Measurements from ENCODE around the gene EZR.
"Not testable (repeated sequence)": the region's sequence is repeated elsewhere in the genome, so short reads cannot be mapped to it uniquely, and the experiment has no call there.

EZR gene

GRCh38 chr6:158797331-158798310 is 21.5 kb downstream of the EZR start:
- no peak for DNase-seq (ENCODE audit: low read depth)

- no peak for DNase-seq (ENCODE audit: low read depth)
These were observed 22.8 kb downstream of the EZR start for GRCh38 chr6:158796353-158796752.

GRCh38 chr6:158795516-158795915 is 23.7 kb downstream of the EZR start:
- no peak for DNase-seq (ENCODE audit: low read depth)

- DNase-seq (ENCODE audit: low read depth): no peak
These were observed 25.7 kb downstream of the EZR start for GRCh38 chr6:158793432-158793831.

- not testable (repeated sequence) for DNase-seq (ENCODE audit: low read depth)
These were observed 26.7 kb downstream of the EZR start for GRCh38 chr6:158792505-158792904.

- no peak for DNase-seq (ENCODE audit: low read depth)
These were observed 27.8 kb downstream of the EZR start for GRCh38 chr6:158791274-158791855.

GRCh38 chr6:158789115-158789917 is 29.9 kb downstream of the EZR start:
- DNase-seq (ENCODE audit: low read depth): no peak

- no peak for DNase-seq (ENCODE audit: low read depth)
These were observed 31.8 kb downstream of the EZR start for GRCh38 chr6:158787395-158787794.

GRCh38 chr6:158786645-158787304 is 32.4 kb downstream of the EZR start:
- DNase-seq (ENCODE audit: low read depth): no peak

- DNase-seq (ENCODE audit: low read depth): no peak
These were observed 34.1 kb downstream of the EZR start for GRCh38 chr6:158785036-158785435.

- no peak for DNase-seq (ENCODE audit: low read depth)
These were observed 34.7 kb downstream of the EZR start for GRCh38 chr6:158784505-158784904.

- no peak for DNase-seq (ENCODE audit: low read depth)
These were observed 35.3 kb downstream of the EZR start for GRCh38 chr6:158783851-158784250.

- DNase-seq (ENCODE audit: low read depth): no peak
These were observed 36.1 kb downstream of the EZR start for GRCh38 chr6:158783167-158783450.

- DNase-seq (ENCODE audit: low read depth): no peak
These were observed 36.6 kb downstream of the EZR start for GRCh38 chr6:158782432-158783166.

- DNase-seq (ENCODE audit: low read depth): no peak
These were observed 37.3 kb downstream of the EZR start for GRCh38 chr6:158781692-158782373.

GRCh38 chr6:158780988-158781691 is 38.0 kb downstream of the EZR start:
- DNase-seq (ENCODE audit: low read depth): no peak

- no peak for DNase-seq (ENCODE audit: low read depth)
These were observed 38.8 kb downstream of the EZR start for GRCh38 chr6:158780246-158780884.

GRCh38 chr6:158778005-158778527 is 41.1 kb downstream of the EZR start:
- no peak for DNase-seq (ENCODE audit: low read depth)

- DNase-seq (ENCODE audit: low read depth): no peak
These were observed 41.7 kb downstream of the EZR start for GRCh38 chr6:158777510-158777909.

- no peak for DNase-seq (ENCODE audit: low read depth)
These were observed 42.4 kb downstream of the EZR start for GRCh38 chr6:158776737-158777136.

Measured in activated T-helper 9 cell treated with anti-CD3 and anti-CD28 coated beads, Interleukin-2, amount 50 U/mL, for 16 hours (primary cell).